AG09319 (cell line): ENCODE results near the gene DPY19L1.
"Not testable (repeated sequence)": the region's sequence is repeated elsewhere in the genome, so short reads cannot be mapped to it uniquely, and the experiment has no call there.

Experiments
- DNase-seq: peaks from one replicate; pipeline ENCODE4 v3.0.0-alpha.2; 2010; ENCODE audit warnings: low read depth; ENCODE audit errors: extremely low read depth
- CTCF ChIP-seq: IDR thresholded peaks from 2 replicates; pipeline ENCODE4 v1.5.1; 2011; ENCODE audit warnings: low read depth, mild to moderate bottlenecking, inconsistent platforms, low read length, moderate library complexity

The DPY19L1 gene

GRCh38 chr7:35003679-35004303 lies 33.5 kb downstream of the DPY19L1 start:
- DNase-seq: no peak

GRCh38 chr7:35003177-35003650 lies 34.1 kb downstream of the DPY19L1 start:
- DNase-seq: not testable (repeated sequence)

More at GRCh38 chr7:35003679-35004303, 33.5 kb downstream of the DPY19L1 start:
- no peak for TF ChIP-seq CTCF

- DNase-seq: not testable (repeated sequence)
These were observed 39.0 kb downstream of the DPY19L1 start for GRCh38 chr7:34998335-34998734.

GRCh38 chr7:34996423-34997090 lies 40.7 kb downstream of the DPY19L1 start:
- DNase-seq: not testable (repeated sequence)

GRCh38 chr7:34995757-34996156 lies 41.5 kb downstream of the DPY19L1 start:
- TF ChIP-seq CTCF: no peak
- DNase-seq: no peak

GRCh38 chr7:34991938-34992840 lies 45.1 kb downstream of the DPY19L1 start:
- TF ChIP-seq CTCF: no peak
- DNase-seq: no peak

GRCh38 chr7:34988442-34989125 lies 48.7 kb downstream of the DPY19L1 start:
- not testable (repeated sequence) for DNase-seq

- DNase-seq: not testable (repeated sequence)
These were observed 52.1 kb downstream of the DPY19L1 start for GRCh38 chr7:34985155-34985554.

GRCh38 chr7:34984140-34984539 lies 53.1 kb downstream of the DPY19L1 start:
- not testable (repeated sequence) for DNase-seq

GRCh38 chr7:34982371-34983019 lies 54.8 kb downstream of the DPY19L1 start:
- no peak for TF ChIP-seq CTCF
- DNase-seq: no peak

- not testable (repeated sequence) for DNase-seq
These were observed 58.2 kb downstream of the DPY19L1 start for GRCh38 chr7:34979124-34979523.
